HG03342 (cell line): Measurements from ENCODE around the gene PNPO.

Source experiments
- ATAC-seq: cut with Tn5 transposase; IDR thresholded peaks from one replicate; pipeline ENCODE4 v1.9.1; 2021; ENCODE audit warnings: mild to moderate bottlenecking, moderate library complexity; ENCODE audit not compliant: unreplicated experiment

PNPO gene

DNA sequence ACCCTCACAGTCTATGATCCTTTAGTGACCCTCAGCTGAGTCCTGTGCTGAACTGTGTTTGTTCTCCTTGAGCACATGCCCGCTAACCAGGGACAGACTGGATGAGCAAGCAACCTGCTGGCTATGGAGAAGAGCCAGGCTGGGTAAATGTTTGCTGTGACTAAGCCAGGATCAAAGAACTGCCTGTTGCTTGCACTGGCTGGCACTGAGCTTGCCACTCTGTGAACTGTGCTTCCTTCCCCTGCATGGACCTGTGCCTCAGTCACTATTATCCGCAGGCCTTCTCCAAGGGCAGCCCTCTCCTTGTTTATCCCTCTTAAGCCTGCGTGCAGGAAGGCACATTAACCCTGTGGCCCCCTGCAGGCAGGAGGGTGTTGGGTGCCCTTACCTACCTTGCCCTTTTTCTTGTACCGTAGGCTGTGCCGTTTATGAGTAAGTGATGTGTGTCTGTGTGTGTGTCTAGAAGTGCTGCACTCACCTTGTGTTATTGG, 7.4 kb downstream of the PNPO start:
- no peak for ATAC-seq

- no peak for ATAC-seq
These were observed 7.9 kb downstream of the PNPO start for GRCh38 chr17:47949197-47949759.

GRCh38 chr17:47949946-47950345, 8.6 kb downstream of the PNPO start:
- no peak for ATAC-seq

DNA sequence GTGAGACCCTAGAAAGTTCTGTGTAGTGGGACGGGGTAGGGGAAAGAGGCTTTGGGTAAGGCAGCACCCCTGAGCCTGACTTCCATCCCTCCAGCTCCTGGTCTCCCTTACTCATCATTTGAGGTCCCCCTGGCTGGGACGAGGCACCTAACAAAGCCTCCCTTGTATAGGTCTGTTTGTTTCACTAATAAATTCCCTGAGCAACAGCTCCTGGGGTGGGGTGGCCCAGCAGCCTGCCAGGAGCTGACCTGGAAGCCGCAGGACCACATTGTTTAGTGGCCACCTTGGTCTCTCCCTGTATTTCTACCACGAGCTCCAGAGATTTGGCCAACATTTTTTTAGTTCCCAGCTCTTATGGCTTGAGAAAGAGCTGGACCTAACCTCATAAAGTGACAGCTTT, 9.1 kb downstream of the PNPO start:
- ATAC-seq: no peak

GRCh38 chr17:47952171-47953021, 11.0 kb downstream of the PNPO start:
- ATAC-seq: no peak

DNA sequence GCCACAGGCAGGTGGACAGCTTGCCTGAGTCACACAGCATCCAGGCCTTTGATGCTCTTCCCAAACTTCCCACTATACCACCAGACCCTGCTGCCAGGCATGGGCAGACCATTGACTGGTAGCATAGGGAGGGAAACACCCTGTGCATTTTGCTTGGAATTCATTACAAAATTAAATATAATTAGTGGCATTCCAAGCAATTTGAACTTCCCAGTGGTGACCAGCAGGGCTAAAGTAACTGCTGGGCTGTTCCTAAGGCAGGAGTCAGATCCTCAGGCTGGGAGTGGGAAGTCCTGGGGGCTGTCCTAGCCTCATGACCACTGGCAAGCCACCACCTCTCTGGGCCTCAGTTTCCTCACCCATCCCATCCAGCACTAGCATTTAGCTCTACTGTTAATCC, 12.5 kb downstream of the PNPO start:
- ATAC-seq: no peak

GRCh38 chr17:47955497-47956461, 14.4 kb downstream of the PNPO start:
- no peak for ATAC-seq

- no peak for ATAC-seq
These were observed 15.6 kb downstream of the PNPO start for GRCh38 chr17:47956791-47957590.

- ATAC-seq: no peak
These were observed 16.5 kb downstream of the PNPO start, which contains the start of gene PRR15L for GRCh38 chr17:47957591-47958490. TSS of gene PRR15L (minus strand) at chr17:47957883. CDS start at chr17:47953234, 4,649 bp downstream.

GRCh38 chr17:47959825-47960655, 18.7 kb downstream of the PNPO start:
- ATAC-seq: no peak

DNA sequence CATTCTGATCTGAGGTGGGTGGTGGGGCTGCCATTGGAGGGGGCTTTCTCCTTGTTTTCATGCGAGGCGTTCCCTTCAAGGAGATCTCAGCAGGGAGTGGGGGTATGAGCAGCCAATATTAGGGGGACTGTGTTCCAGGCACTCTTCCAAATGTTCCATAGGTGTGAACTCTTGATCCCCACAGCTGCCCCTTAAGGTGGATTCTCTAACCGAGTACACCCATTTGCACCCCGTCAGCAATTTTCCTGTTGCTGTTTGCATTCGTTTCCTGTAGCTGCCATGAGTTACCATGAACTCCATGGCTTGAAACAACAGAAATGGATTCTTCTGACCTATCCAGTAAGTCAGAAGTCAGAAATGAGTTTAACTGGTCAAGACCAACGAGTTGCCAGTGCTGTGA, 20.0 kb downstream of the PNPO start:
- no peak for ATAC-seq

DNA sequence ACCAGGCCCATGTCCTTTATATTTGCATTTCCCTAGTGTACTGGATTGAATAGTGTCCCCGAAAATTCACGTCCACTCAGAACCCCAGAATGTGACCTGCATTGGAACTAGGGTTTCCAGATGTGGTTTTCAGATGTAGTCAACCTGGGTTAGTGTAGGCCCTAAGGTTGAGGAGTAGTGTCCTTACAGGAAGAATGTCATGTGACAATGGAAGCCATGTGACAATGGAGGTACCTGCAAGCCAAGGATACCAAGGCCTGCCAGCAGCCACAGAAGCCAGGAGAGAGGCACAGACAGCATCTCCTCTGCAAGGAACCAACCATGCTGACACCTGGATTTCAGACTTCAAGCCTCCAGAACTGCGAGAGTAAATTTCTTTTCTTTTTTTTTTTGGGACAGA, 21.5 kb downstream of the PNPO start:
- no peak for ATAC-seq

DNA sequence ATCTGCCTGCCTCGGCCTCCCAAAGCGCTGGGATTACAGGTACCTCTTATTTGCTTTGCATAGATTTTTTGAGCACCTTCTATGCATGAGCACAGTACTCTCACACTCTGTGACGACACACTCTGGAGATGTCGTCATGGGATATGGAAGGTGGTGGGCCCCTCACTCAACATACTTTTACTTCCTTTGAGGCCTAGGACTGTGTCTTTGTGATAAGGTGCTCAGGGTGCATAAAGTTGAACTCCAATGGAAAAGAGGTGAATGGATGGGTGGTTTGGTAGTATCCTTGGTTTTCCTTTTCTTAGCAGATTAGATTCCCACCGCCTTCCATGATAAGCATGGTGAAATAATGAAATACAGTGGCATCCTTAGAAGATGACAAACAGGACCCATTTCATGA, 23.5 kb downstream of the PNPO start:
- no peak for ATAC-seq

DNA sequence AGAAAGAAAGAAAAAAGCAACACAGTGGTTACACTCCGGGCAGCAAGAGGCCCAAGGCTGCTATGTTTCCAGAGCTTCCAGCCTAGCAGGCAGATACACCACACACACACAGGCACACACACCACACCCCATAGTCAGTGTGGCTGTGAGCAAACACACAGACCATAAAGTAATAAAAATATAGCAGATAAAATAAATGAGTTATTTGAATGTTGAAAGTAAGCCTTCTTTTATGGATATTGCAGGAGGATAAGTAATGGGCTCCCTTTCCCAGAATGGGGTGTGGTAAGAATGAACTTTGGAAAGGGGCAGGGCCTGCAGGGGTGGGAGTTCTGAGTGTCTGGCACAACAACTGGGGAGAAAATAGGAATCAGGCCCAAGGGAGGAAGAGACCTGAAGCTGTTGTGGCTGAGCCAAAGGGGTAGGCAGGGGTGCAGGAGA, 24.7 kb downstream of the PNPO start:
- no peak for ATAC-seq

GRCh38 chr17:47967607-47968252, 26.4 kb downstream of the PNPO start:
- ATAC-seq: no peak

DNA sequence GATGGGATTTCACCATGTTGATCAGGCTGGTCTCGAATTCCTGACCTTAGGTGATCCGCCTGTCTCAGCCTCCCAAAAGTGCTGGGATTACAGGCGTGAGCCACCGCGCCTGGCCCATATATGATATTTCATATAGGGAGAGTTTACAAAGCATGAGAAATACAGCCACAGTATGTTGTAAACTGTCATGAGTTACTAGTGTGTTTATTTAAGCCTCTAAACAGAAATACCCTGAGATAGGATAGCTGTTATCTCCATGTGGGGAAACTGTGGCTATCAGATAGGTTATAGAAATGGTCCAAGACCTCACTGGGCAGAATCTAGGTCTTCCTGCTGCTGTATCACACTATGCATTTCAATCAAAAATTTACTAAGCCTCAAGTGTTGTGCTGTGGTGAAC, 27.5 kb downstream of the PNPO start:
- ATAC-seq: no peak

DNA sequence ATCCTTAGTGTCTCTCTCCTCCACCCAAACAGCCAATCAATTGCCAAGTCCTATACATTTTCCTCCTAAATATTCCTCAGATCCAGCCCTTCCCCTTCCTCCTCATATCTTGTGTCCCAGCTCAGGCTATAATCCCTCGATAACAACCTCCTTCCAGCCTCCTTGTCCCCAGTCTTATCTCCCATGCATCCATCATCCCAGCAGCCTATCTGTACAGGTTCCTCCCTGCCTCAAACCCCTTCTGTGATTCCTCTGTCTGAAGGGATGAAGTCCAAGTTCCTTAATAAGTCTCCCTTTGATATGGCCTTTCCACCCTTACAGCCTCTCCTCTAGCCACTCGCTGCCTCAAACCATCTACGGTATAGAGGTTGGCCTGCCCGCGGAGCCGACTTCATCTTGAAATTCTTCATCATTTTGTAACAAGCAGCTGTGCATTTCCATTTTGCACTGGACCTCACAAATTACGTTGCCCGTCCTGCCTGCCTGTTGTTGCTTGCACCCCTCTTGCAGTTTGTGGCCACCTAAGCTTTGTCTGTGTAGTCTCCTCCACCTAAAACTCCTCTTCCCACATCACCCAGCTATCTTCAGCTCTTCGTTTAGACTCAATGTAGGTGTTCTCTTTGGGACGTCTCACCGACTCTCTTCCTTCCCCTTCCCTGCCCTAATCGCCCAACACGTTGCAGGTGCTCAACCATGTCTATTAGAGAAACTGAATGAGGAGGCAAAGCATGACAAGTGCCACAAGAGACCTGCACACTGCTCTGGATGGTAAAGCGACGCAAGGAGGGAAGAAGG, 28.8 kb downstream of the PNPO start:
- no peak for ATAC-seq
